Sigmoid colon (tissue), 4 donors: ENCODE measurements around the gene COA4.

ENCODE experiments used
- POLR2A ChIP-seq, 2 donors: fragments of 450-650 bp; IDR thresholded peaks; one replicate each; pipeline ENCODE4 v1.6.1; 2016; ENCODE audit warnings: antibody characterized with exemption in 2 of 2, mild to moderate bottlenecking in 2 of 2, moderate library complexity in 2 of 2
- POLR2AphosphoS5 ChIP-seq, 4 donors: sonication (generic); formaldehyde crosslinking; IDR thresholded peaks; one replicate each; pipeline ENCODE4 v1.6.1; 2017; ENCODE audit warnings: antibody characterized with exemption in 4 of 4
- TF ChIP-seq, protein P1 (sequence below), 4 experiments: fragments of 450-650 bp in 3 of 4; fragments of 200-600 bp in 1 of 4; IDR thresholded peaks; one replicate each; pipeline ENCODE4 v1.5.1; 2016 to 2019; ENCODE audit warnings: antibody characterized with exemption in 4 of 4, mild to moderate bottlenecking in 3 of 4, moderate library complexity in 2 of 4

DNA sequence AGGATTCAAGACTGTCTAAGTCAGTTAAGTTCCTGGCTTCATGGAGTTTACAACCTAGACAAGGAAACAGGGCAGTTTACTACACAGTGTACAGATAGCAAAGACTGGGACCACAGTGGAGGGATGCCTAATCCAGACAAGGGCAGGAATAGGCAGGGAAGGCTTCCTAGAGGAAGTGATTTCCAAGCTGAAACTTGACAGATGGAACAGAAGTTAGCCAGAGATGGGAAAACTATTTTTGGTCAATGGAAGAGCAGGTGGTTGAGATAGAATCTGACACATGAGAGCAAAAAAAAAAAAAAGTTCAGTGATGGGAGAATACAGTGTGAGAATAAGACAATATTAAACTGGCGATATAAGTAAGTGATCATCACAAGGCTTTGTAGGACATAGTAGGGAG lies 1.3 kb downstream of the COA4 start:
- TF ChIP-seq, protein P1, sequence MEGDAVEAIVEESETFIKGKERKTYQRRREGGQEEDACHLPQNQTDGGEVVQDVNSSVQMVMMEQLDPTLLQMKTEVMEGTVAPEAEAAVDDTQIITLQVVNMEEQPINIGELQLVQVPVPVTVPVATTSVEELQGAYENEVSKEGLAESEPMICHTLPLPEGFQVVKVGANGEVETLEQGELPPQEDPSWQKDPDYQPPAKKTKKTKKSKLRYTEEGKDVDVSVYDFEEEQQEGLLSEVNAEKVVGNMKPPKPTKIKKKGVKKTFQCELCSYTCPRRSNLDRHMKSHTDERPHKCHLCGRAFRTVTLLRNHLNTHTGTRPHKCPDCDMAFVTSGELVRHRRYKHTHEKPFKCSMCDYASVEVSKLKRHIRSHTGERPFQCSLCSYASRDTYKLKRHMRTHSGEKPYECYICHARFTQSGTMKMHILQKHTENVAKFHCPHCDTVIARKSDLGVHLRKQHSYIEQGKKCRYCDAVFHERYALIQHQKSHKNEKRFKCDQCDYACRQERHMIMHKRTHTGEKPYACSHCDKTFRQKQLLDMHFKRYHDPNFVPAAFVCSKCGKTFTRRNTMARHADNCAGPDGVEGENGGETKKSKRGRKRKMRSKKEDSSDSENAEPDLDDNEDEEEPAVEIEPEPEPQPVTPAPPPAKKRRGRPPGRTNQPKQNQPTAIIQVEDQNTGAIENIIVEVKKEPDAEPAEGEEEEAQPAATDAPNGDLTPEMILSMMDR (IDR thresholded peaks at IDR 0.05) = no peak
- no peak for TF ChIP-seq POLR2AphosphoS5 (IDR thresholded peaks at IDR 0.05)
- TF ChIP-seq POLR2A (IDR thresholded peaks at IDR 0.05) = no peak
